Natural killer cell treated with Interleukin-12 subunit alpha and Interleukin-12 subunit beta and Interleukin-15 and Interleukin-18, amount 100 ng/mL, for 72 hours (primary cell): ENCODE data around the gene TCL1A. TPM values are rescaled to one million over a fixed set of nuclear protein-coding genes. Genes with fewer than 3 reads are reported as not detected.

Source experiments
- ATAC-seq, 2 donors: fragments of 150-1000 bp; cut with Tn5 transposase in 1 of 2; sonication (Bioruptor Pico), chemical (Tn5 transposase) in 1 of 2; 2 replicates each; pipeline ENCODE4 v1.10.0; 2021
- DNase-seq: peaks from one replicate; pipeline ENCODE4 v3.0.0; 2022; ENCODE audit warnings: low spot score
- H3K27ac Mint-ChIP-seq, 2 donors: 1 replicate in 1 of 2; 2 replicates in 1 of 2; pipeline ENCODE4 v1.8.0; 2022; ENCODE audit warnings: mixed read lengths in 2 of 2, mild to moderate bottlenecking in 1 of 2, moderate library complexity in 1 of 2
- H3K27me3 Mint-ChIP-seq, 2 donors: 1 replicate in 1 of 2; 2 replicates in 1 of 2; pipeline ENCODE4 v1.8.0; 2022; ENCODE audit warnings: mixed read lengths in 2 of 2
- H3K36me3 Mint-ChIP-seq: one replicate; pipeline ENCODE4 v1.8.0; 2022; ENCODE audit warnings: mixed read lengths
- H3K4me1 Mint-ChIP-seq, 2 donors: 1 replicate in 1 of 2; 2 replicates in 1 of 2; pipeline ENCODE4 v1.8.0; 2022; ENCODE audit warnings: low read depth in 2 of 2, mixed read lengths in 2 of 2, mild to moderate bottlenecking in 1 of 2
- H3K4me3 Mint-ChIP-seq: one replicate; pipeline ENCODE4 v1.8.0; 2022; ENCODE audit warnings: mixed read lengths
- H3K9me3 Mint-ChIP-seq: 2 replicates; pipeline ENCODE4 v1.8.0; 2022; ENCODE audit warnings: mixed read lengths
- total RNA-seq, 2 donors: library from RNA; stranded (reverse); gene quantifications; one replicate each; pipeline ENCODE4 v1.2.3, GENCODE V29; 2022

TCL1A gene
- total RNA-seq, 2 donors from 2014 or later, result 0.61 TPM; not detected in 1

DNA sequence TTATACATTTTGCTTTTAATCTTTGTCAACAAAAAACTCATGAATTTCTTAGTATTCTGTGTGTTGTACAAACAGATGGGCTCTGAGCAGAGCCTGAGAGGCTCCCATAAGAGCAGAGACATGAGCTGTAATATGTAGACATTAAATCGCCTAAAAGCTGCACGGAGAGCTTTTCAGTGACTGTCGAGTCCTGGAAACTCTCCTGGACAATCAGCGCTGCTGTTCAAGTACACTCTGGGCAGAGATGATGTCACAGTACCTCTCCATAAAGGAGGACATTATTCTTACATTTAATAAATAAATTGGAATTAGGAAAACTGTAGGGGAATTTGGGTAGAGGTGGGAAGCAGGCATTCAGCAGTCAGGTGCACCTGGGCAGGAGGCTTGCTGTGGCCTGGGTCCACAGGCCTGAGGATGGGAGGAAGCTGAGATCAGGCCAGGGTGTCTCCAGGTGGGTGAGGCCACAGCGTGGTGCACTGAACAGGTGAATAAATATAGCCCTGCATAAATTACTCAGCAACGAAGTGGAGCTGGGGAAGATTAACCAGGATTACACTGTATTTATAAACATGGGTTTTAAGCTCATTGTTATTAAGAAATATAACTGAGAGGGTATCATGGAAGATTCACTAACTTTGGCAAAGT is 13.3 kb upstream of the TCL1A start:
- Mint-ChIP-seq H3K4me1 (no peaks in the 10 kb centered on the region), H3K4me3 (no peak overlapping the region), H3K27ac (no peak overlapping the region), H3K9me3 (peaks cover 11% of the 10 kb centered on the region), H3K36me3 (peaks cover 7% of the 10 kb centered on the region), H3K27me3 (peaks cover 30 to 44% of the 10 kb centered on the region in 2 donors)
- ATAC-seq, result no peak
- no peak for DNase-seq

DNA sequence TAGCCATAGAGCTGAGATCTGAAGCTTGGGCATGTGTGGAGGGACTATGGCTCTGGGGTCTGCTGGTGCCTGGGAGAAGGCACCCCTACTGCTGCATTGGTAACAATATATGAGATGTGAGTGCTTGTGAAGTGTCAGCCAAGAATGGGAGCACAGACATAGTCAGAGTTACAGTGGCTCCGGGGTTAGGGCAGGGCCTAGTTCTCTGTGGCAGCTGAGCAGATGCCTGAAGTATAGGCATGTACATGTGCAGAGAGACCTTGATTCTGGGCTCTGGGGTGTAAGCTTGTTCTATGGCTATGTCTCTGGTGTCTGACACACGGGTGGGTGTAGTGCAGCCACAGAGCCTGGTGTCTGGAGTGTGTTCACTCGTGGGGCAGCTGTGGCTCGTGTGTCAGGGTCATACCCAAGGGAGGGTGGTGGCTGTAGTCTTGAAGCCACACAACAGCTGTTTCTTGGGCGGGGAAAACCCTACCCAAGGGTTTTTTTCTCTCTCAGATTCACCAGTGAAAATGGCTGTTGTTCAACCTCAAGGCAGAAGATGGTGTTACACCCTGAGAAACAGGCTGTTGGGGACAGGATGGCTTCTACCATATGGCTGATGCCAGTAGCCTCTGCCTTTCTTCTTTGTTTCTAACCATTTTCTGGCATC is 11.9 kb upstream of the TCL1A start:
- peaks cover 11% of the 10 kb centered on the region for H3K9me3 Mint-ChIP-seq
- no peak overlapping the region for H3K27ac Mint-ChIP-seq
- H3K27me3 Mint-ChIP-seq, result peaks cover 31 to 41% of the 10 kb centered on the region in 2 donors
- H3K4me3 Mint-ChIP-seq, result no peak overlapping the region
- DNase-seq (no peak), ATAC-seq (peak in 1 of 2 donors; percentile 38)
- peaks cover 7% of the 10 kb centered on the region for H3K36me3 Mint-ChIP-seq
- H3K4me1 Mint-ChIP-seq, result no peaks in the 10 kb centered on the region

DNA sequence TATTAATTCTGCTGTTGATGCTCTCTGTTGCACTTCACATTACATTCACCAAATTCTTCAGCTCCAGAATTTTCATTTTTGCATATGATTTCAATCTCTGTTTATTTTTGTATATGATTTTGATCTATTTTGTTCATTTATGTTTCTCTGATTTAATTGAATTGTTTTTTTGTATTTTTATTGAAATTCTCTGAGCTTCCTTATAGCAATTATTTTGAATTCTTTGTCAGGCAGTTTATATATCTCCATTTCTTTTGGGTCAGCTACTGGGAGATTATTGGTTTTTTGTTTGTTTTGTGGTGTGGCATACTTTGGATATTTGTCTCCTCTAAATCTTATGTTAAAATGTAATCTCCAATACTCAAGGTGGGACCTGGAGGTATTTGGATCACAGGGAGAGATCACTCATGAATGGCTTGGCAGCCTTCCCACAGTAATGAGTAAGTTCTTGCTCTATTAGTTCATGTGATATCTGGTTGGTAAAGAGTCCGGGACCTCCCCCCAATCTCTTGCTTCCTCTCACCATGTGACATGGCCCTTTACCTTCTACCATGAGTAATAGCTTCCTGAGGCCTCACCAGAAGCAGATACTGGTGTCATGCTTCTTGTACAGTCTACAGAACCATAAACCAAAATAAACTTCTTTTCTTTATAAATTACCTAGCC is 8.7 kb upstream of the TCL1A start:
- Mint-ChIP-seq H3K4me1 (no peaks in the 10 kb centered on the region), H3K4me3 (no peak overlapping the region), H3K27ac (no peak overlapping the region), H3K27me3 (peaks cover 26 to 53% of the 10 kb centered on the region in 2 donors), H3K36me3 (peaks cover 7% of the 10 kb centered on the region), H3K9me3 (peaks cover 11% of the 10 kb centered on the region)
- ATAC-seq, result no peak
- DNase-seq, result no peak

DNA sequence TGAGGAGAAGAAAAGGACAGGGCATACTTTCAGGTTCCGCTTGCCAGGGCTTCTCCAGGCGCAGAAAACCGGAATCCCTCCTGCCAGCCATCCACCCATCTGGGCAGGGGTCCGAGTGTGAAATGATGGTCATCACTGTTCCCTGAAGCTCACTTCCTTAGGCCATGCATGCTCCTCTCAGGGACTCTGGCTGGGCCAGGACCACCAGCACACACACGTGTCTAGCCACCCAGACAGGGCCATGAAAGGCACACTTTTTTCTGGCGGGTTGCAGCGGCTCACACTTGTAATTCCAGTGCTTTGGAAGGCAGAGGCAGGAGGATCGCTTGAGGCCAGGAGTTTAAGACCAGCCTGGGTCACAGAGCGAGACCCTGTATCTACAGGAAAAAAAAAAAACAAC is 1.5 kb downstream of the TCL1A start:
- no peak for DNase-seq
- Mint-ChIP-seq H3K9me3 (no peaks in the 10 kb centered on the region), H3K27me3 (peaks cover 13 to 30% of the 10 kb centered on the region in 2 donors), H3K36me3 (no peaks in the 10 kb centered on the region), H3K4me3 (no peak overlapping the region), H3K4me1 (peaks cover 0 to 3% of the 10 kb centered on the region in 2 donors), H3K27ac (no peak overlapping the region)
- ATAC-seq, result no peak

DNA sequence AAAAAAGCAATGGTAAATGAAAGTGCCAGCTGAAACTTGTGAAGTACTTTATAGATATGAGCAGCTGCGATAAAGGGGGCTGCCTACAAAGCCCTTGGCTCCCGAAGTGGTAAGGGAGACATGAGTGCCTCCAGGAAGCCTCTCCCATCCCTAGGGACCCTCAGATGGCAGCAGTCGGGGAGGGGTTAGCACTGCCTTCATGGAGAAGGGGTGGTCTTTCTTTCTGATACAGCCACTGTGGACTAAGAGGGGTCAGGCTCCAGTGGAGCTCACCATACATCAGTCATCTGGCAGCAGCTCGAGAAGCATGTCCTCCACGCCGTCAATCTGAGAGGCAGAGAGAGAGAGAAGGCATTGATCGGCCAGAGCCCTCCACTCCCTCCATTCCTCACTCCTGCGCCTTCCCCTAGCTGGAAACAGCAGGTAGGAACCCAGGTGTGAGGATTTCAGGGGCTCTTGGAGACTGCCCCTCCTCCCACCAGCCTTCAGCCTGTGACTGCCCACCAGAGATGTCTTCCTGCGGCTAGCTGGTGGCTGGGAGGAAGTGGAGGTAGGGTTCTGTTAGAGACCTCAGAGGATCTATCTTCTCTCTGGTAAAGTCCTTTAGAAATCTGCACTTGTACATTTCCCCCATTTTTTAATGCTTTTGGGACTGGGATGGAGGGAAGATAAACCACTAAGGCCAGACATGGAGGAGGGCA is 2.3 kb downstream of the TCL1A start:
- ATAC-seq, result peak in 1 of 2 donors; percentile 8
- Mint-ChIP-seq H3K27ac (no peak overlapping the region), H3K36me3 (no peaks in the 10 kb centered on the region), H3K4me3 (no peak overlapping the region), H3K4me1 (peaks cover 0 to 3% of the 10 kb centered on the region in 2 donors), H3K9me3 (no peaks in the 10 kb centered on the region), H3K27me3 (peaks cover 16 to 31% of the 10 kb centered on the region in 2 donors)
- no peak for DNase-seq

DNA sequence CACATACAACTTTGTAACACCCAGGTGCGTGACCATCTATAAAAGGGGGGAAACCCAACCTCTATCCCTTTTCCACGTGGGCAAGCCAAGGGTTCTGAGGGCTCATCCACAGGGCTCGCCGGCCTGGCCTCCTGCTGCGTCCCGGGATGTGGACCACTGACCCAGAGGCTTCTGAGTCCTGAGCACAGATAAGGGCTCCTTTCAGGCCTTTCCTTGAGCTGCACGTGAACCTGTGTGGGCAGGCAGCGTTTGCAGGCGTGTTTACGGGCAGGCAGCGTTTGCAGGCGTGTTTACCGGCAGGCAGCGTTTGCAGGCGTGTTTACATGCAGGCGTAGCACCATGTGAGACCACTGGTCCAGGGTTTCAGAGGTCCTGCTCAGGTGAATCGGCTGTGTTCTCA is 3.8 kb downstream of the TCL1A start:
- no peak for DNase-seq
- Mint-ChIP-seq H3K36me3 (no peaks in the 10 kb centered on the region), H3K4me1 (peaks cover 0 to 3% of the 10 kb centered on the region in 2 donors), H3K27ac (no peak overlapping the region), H3K4me3 (no peak overlapping the region), H3K27me3 (peaks cover 20 to 28% of the 10 kb centered on the region in 2 donors), H3K9me3 (no peaks in the 10 kb centered on the region)
- no peak for ATAC-seq

DNA sequence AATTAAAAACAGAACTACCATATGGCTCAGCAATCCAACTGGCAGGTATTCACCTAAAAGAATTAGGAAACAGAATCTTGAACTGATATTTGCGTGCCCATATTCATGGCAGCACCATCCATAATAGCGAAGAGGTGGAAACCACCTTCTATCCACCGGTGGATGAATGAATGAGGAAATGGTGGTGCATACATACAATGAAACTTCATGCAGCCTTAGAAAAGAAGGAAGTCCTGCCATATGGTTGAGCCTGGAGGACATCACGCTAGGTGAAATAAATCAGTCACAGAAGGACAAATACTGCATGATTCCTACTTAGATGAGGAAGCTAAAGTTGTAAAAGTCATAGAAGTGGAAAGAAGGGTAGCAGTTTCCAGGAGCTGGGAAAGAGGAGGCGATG is 6.6 kb downstream of the TCL1A start:
- Mint-ChIP-seq H3K4me1 (no peaks in the 10 kb centered on the region), H3K4me3 (no peak overlapping the region), H3K27ac (no peak overlapping the region), H3K27me3 (peaks cover 26 to 35% of the 10 kb centered on the region in 2 donors), H3K36me3 (no peaks in the 10 kb centered on the region), H3K9me3 (no peaks in the 10 kb centered on the region)
- ATAC-seq (no peak), DNase-seq (no peak)

DNA sequence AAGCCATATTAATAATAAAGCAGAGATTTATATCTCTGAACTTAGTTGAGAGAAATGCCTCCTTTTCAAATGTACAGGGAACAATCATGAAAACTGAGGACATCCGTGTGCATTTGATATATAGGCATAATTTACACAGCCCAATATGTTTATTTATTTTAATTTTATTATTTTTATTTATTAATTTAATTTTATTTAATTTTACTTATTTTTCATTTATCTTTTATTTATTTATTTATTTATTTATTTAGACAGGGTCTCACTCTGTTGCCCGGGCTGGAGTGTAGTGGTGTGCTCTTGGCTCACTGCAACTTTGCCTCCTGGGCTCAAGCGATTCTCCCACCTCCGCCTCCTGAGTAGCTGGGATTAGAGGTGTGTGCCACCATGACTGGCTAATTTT is 8.4 kb downstream of the TCL1A start:
- Mint-ChIP-seq H3K9me3 (no peaks in the 10 kb centered on the region), H3K27ac (no peak overlapping the region), H3K36me3 (no peaks in the 10 kb centered on the region), H3K27me3 (peaks cover 28 to 51% of the 10 kb centered on the region in 2 donors), H3K4me3 (no peak overlapping the region), H3K4me1 (no peaks in the 10 kb centered on the region)
- DNase-seq (no peak), ATAC-seq (no peak)

DNA sequence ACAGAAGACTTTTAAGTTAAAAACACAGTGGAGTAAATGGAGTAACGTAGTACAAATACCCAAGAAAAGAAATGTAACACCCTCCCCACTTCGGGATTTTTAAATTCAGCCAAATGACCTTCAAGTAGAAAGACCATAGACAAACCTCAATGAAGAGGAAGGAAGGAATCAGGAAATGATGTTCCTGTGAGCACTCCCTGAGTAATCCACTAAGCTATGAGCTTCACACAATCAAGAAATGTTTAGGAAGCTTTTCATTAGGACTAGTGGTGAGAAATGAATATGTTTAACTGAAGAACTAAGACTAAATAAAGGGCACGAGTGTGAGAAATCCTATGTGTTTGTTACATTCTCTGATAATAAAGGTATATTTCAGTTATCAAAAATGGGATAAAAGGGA is 10.1 kb downstream of the TCL1A start:
- H3K27me3 Mint-ChIP-seq, result peaks cover 27 to 66% of the 10 kb centered on the region in 2 donors

DNA sequence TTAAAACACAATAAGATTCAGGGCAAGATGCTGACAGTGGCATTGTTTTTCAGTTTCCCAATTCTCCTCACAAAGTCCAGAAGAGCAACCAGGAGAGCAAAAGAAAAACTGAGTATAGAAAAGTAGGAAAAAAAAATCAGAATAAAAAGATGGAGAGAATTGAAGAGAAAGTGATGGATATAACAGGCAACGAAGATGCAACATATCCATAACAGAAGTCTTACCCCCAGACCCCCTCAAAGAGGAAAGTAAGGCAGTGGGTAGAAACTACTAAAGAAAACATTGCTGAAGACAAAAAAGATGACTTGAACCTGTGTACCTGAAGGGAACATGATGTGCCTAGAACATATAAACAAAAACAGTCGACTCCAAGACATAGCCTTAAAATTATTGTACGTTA is 10.6 kb downstream of the TCL1A start:
- H3K4me1 Mint-ChIP-seq, result no peaks in the 10 kb centered on the region
- H3K27ac Mint-ChIP-seq, result no peak overlapping the region
- H3K4me3 Mint-ChIP-seq, result no peak overlapping the region
- no peaks in the 10 kb centered on the region for H3K36me3 Mint-ChIP-seq
- DNase-seq (no peak), ATAC-seq (no peak)
- H3K27me3 Mint-ChIP-seq, result peaks cover 25 to 67% of the 10 kb centered on the region in 2 donors
- no peaks in the 10 kb centered on the region for H3K9me3 Mint-ChIP-seq

More for the DNA sequence above, 10.1 kb downstream of the TCL1A start:
- no peak for DNase-seq
- Mint-ChIP-seq H3K36me3 (no peaks in the 10 kb centered on the region), H3K9me3 (no peaks in the 10 kb centered on the region), H3K27ac (no peak overlapping the region), H3K4me1 (no peaks in the 10 kb centered on the region), H3K4me3 (no peak overlapping the region)
- ATAC-seq, result no peak

DNA sequence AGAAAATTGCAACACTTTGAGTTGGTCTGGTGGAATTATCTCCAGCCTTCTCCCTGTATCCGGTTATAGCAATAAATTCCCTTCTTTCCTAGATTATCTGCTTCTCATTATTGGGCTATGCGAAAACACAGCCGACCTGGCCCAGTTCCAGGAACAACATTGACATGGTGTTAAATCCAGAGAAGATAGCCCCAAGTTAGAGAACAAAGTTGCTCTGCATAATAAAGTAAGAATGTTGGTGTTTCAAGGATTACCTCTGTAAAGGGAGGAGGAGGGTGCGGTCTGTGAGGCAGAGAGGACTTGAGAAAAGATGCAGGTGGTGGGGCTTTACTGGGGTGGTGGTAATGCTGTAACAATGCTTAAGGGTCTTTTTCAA is 12.1 kb downstream of the TCL1A start:
- no peaks in the 10 kb centered on the region for H3K36me3 Mint-ChIP-seq
- H3K4me3 Mint-ChIP-seq, result no peak overlapping the region
- ATAC-seq (no peak), DNase-seq (no peak)
- H3K27ac Mint-ChIP-seq, result no peak overlapping the region
- H3K4me1 Mint-ChIP-seq, result no peaks in the 10 kb centered on the region
- H3K27me3 Mint-ChIP-seq, result peaks cover 23 to 73% of the 10 kb centered on the region in 2 donors
- H3K9me3 Mint-ChIP-seq, result no peaks in the 10 kb centered on the region

DNA sequence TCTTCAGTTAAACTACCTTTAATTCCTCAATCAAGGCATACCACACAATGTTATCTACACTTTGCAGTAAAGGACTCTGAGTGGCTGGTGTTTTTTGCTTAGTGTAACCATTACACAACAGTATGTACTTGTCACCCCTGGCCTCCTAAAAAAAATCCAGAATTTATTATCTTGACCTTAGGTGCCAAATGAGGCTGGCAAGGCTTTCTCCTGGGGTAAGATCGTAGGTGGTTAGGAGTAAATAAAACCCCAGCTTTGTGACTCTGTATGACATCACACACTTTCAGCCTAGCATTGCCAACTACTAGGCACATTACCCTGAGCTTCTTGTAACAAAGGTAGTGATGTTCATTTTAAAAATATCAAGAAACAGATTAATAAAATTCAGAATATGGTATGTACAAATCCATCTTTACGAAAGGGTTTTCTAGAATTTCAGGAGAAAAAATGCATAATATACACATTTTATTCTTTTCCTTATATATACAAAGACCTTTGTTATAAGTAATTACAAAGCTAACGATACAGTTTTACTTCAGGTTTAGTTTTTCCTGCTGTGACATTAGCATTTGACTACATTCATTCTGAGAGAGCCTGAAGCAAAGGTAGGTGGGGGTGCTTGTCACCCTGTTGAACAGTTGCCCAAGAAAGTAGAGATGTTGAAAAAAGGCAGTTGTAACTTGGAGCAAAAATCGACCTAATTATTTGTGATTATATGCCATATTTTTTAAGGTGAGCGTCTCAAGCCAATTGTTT is 13.5 kb downstream of the TCL1A start:
- DNase-seq (no peak), ATAC-seq (no peak)
- no peak overlapping the region for H3K27ac Mint-ChIP-seq
- no peaks in the 10 kb centered on the region for H3K9me3 Mint-ChIP-seq
- no peaks in the 10 kb centered on the region for H3K36me3 Mint-ChIP-seq
- H3K4me3 Mint-ChIP-seq, result no peak overlapping the region
- peaks cover 25 to 82% of the 10 kb centered on the region in 2 donors for H3K27me3 Mint-ChIP-seq
- no peaks in the 10 kb centered on the region for H3K4me1 Mint-ChIP-seq

DNA sequence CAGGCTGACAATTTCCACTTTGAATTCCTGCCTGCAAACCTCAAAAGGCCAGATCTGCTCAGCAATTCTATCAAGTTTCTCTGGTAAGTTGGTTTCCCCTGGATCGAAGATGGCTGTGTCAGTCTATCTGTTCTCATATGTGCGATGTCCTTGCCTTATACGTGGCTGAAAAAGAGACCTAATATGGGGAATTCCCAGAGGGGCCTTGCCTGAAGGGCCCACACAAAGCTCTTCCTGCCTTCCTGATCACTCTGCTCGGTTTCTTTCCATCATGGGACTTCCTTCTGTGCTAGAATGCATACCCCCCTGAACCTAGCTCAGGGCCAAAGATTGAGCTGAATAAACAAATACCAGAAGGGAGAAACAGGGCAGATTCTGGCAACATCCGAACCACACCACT is 14.5 kb downstream of the TCL1A start:
- Mint-ChIP-seq H3K4me1 (no peaks in the 10 kb centered on the region), H3K27ac (no peak overlapping the region), H3K4me3 (no peak overlapping the region), H3K36me3 (no peaks in the 10 kb centered on the region), H3K9me3 (no peaks in the 10 kb centered on the region), H3K27me3 (peaks cover 19 to 72% of the 10 kb centered on the region in 2 donors)
- DNase-seq, result no peak
- no peak for ATAC-seq
